ENCODE data around the gene KCNQ1.

GRCh38 chr11:2584434-2584811, 139.6 kb downstream of the KCNQ1 start:
- TF ChIP-seq, protein P1, sequence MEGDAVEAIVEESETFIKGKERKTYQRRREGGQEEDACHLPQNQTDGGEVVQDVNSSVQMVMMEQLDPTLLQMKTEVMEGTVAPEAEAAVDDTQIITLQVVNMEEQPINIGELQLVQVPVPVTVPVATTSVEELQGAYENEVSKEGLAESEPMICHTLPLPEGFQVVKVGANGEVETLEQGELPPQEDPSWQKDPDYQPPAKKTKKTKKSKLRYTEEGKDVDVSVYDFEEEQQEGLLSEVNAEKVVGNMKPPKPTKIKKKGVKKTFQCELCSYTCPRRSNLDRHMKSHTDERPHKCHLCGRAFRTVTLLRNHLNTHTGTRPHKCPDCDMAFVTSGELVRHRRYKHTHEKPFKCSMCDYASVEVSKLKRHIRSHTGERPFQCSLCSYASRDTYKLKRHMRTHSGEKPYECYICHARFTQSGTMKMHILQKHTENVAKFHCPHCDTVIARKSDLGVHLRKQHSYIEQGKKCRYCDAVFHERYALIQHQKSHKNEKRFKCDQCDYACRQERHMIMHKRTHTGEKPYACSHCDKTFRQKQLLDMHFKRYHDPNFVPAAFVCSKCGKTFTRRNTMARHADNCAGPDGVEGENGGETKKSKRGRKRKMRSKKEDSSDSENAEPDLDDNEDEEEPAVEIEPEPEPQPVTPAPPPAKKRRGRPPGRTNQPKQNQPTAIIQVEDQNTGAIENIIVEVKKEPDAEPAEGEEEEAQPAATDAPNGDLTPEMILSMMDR (IDR thresholded peaks at IDR 0.05) = no peak
- no peak for TF ChIP-seq POLR2AphosphoS5 (IDR thresholded peaks at IDR 0.05)
- TF ChIP-seq EP300 (IDR thresholded peaks at IDR 0.05) = no peak

Data from gastroesophageal sphincter (tissue), 3 donors.